Muscle layer of duodenum (tissue), 2 donors: ENCODE results near the gene KCNC4.

Experiments used
- H3K27ac ChIP-seq: one replicate; pipeline ENCODE4 v1.7.0; 2013; ENCODE audit warnings: mild to moderate bottlenecking, low read length
- H3K27me3 ChIP-seq: one replicate; pipeline ENCODE4 v1.7.0; 2013; ENCODE audit warnings: low read depth, mild to moderate bottlenecking, control low read depth, low read length
- H3K36me3 ChIP-seq, 2 donors: one replicate each; pipeline ENCODE4 v1.7.0; 2013; ENCODE audit warnings: low read length in 2 of 2, control low read depth in 1 of 2, mild to moderate bottlenecking in 1 of 2; ENCODE audit not compliant: insufficient read depth in 2 of 2, control insufficient read depth in 1 of 2
- H3K4me1 ChIP-seq, 2 donors: one replicate each; pipeline ENCODE4 v1.7.0; 2013; ENCODE audit warnings: low read length in 2 of 2, mild to moderate bottlenecking in 2 of 2, control low read depth in 1 of 2, moderate library complexity in 1 of 2; ENCODE audit not compliant: insufficient read depth in 2 of 2, control insufficient read depth in 1 of 2
- H3K4me3 ChIP-seq, 2 donors: one replicate each; pipeline ENCODE4 v1.7.0; 2013; ENCODE audit warnings: low read length in 2 of 2, low read depth in 1 of 2, mild to moderate bottlenecking in 1 of 2
- H3K9me3 ChIP-seq, 2 donors: one replicate each; pipeline ENCODE4 v1.7.0; 2013; ENCODE audit warnings: low read length in 2 of 2, control low read depth in 1 of 2, mild to moderate bottlenecking in 1 of 2; ENCODE audit not compliant: control insufficient read depth in 1 of 2
- donor health status: healthy.

The KCNC4 gene

GRCh38 chr1:110248746-110249145 lies 38.6 kb downstream of the KCNC4 start:
- Histone ChIP-seq H3K4me1 (no peaks in the 10 kb centered on the region), H3K9me3 (no peaks in the 10 kb centered on the region), H3K27me3 (no peaks in the 10 kb centered on the region), H3K27ac (no peak overlapping the region), H3K36me3 (no peaks in the 10 kb centered on the region), H3K4me3 (no peak overlapping the region)

DNA sequence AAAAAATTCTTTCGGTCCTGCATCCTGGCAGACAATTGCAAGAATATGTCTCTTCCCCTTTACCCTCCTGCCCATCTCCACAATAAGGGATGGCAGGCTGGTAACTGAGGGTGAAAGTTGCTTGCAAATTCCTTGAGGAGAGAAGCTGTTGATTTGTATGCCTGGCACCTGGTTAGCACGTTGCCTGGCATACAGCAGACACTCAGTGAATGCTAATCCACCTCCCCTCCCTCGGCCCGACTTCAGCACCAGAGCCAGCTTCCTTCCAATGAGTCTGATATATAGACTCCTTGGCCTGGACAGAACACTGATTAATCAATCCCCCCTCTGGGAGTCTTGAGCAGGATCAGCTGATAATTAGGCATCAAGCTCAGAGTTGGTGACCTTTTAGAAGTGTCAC lies 39.1 kb downstream of the KCNC4 start:
- Histone ChIP-seq H3K9me3 (no peaks in the 10 kb centered on the region), H3K4me1 (no peaks in the 10 kb centered on the region), H3K27me3 (no peaks in the 10 kb centered on the region), H3K36me3 (no peaks in the 10 kb centered on the region), H3K4me3 (no peak overlapping the region), H3K27ac (no peak overlapping the region)

DNA sequence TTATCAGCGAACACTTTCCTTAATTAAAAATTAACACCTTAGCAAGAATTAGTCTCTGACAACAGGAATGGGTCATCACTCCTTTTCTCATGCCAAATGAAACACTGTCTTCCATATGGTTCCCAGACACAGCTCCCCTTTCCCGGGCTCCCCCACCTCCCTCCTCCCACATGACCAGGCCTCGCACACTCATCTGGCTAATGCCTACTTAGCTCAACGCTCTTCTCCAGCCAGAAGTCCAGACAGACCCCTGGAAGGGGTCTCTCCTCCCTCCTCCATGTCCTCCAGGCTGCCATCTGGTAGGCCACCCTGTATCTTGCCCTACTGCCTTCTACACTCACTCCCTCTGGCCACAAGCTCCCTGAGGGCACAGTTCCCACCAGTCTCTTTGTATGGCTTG lies 39.9 kb downstream of the KCNC4 start:
- H3K36me3 ChIP-seq, result no peaks in the 10 kb centered on the region
- no peaks in the 10 kb centered on the region for H3K9me3 ChIP-seq
- H3K27me3 ChIP-seq, result no peaks in the 10 kb centered on the region
- H3K4me3 ChIP-seq, result no peak overlapping the region
- no peaks in the 10 kb centered on the region for H3K4me1 ChIP-seq
- no peak overlapping the region for H3K27ac ChIP-seq

- no peak overlapping the region for H3K27ac ChIP-seq
- H3K27me3 ChIP-seq, result no peaks in the 10 kb centered on the region
- no peaks in the 10 kb centered on the region for H3K4me1 ChIP-seq
- no peaks in the 10 kb centered on the region for H3K36me3 ChIP-seq
- H3K4me3 ChIP-seq, result no peak overlapping the region
- no peaks in the 10 kb centered on the region for H3K9me3 ChIP-seq
These were observed 40.6 kb downstream of the KCNC4 start for GRCh38 chr1:110250749-110251148.

- Histone ChIP-seq H3K9me3 (no peaks in the 10 kb centered on the region), H3K4me3 (no peak overlapping the region), H3K4me1 (no peaks in the 10 kb centered on the region), H3K27ac (no peak overlapping the region), H3K27me3 (no peaks in the 10 kb centered on the region), H3K36me3 (no peaks in the 10 kb centered on the region)
These were observed 43.1 kb downstream of the KCNC4 start for GRCh38 chr1:110253213-110253612.

- no peaks in the 10 kb centered on the region for H3K9me3 ChIP-seq
- H3K27me3 ChIP-seq, result no peaks in the 10 kb centered on the region
- no peak overlapping the region for H3K27ac ChIP-seq
- H3K4me3 ChIP-seq, result no peak overlapping the region
- H3K36me3 ChIP-seq, result no peaks in the 10 kb centered on the region
- no peaks in the 10 kb centered on the region for H3K4me1 ChIP-seq
These were observed 44.7 kb downstream of the KCNC4 start for GRCh38 chr1:110254604-110255391.

DNA sequence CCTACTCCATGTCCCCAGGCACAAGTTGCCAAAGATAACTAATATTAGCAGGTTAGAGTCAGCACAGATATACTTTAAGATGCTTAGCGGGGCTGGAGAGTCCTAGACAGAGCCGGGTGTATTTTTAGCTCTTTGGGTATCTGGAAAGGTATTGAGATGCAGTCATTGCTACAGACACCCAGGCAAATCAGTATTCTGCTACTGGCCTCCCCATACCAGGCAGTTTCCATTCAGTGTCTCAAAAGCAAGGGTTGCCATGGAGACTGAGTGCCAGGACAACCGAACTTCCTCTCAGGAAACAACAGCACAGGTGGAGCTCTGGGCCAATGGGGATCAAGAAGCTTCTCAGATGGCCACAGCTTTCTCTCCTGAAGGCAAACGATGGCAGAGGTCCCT lies 45.3 kb downstream of the KCNC4 start:
- no peaks in the 10 kb centered on the region for H3K27me3 ChIP-seq
- no peaks in the 10 kb centered on the region for H3K4me1 ChIP-seq
- no peaks in the 10 kb centered on the region for H3K9me3 ChIP-seq
- H3K27ac ChIP-seq, result no peak overlapping the region
- H3K36me3 ChIP-seq, result no peaks in the 10 kb centered on the region
- no peak overlapping the region for H3K4me3 ChIP-seq

DNA sequence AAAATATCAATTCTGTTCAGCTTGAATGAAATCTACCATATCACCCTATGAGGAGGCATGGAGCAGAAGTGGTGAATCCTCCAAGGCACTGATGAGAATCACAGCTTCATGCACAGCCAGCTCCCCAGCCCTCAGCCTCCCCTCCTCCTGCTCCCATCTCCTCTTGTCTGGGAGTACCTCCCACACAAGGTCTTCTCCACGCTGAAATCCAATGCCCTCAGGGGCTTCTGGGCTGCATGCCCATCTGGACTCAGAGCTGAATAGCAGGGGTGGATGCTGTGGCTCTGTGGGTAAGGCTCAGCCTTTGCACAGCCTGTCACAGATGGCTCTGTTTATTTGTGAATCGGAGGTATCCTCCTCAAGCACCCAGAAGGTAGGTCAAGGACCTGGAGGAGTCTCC lies 48.6 kb downstream of the KCNC4 start:
- Histone ChIP-seq H3K27me3 (no peaks in the 10 kb centered on the region), H3K36me3 (no peaks in the 10 kb centered on the region), H3K4me1 (no peaks in the 10 kb centered on the region), H3K9me3 (no peaks in the 10 kb centered on the region), H3K27ac (no peak overlapping the region), H3K4me3 (no peak overlapping the region)

DNA sequence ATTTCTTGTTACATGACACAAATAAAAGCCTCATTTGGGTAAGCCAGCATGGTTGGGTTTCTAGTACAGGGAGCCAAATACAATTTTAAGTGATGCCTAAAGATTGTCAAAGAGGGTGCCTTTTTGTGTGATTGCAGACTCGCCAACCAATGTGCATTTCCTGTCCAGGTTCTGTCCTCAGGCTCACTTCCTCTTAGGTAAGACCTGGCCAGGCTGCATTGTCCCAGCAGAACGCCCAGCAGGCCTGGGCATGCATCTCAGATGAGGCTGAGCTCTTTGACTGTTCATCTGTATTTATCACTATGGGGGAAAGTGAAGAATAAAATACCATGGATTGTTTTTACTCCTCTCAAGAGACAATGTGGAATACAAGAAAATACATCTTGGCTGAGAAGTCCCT lies 49.7 kb downstream of the KCNC4 start:
- Histone ChIP-seq H3K4me3 (no peak overlapping the region), H3K9me3 (no peaks in the 10 kb centered on the region), H3K4me1 (no peaks in the 10 kb centered on the region), H3K36me3 (no peaks in the 10 kb centered on the region), H3K27me3 (no peaks in the 10 kb centered on the region), H3K27ac (no peak overlapping the region)
